Activated effector memory CD4-positive, alpha-beta T cell treated with anti-CD3 and anti-CD28 coated beads, Interleukin-2, amount 50 U/mL, for 16 hours (primary cell): ENCODE results near the gene TRAPPC11.
"Not testable (repeated sequence)": the region's sequence is repeated elsewhere in the genome, so short reads cannot be mapped to it uniquely, and the experiment has no call there.

Experiments used
- DNase-seq: peaks from one replicate; pipeline ENCODE4 v3.0.0-alpha.2; 2020

TRAPPC11 gene

DNA sequence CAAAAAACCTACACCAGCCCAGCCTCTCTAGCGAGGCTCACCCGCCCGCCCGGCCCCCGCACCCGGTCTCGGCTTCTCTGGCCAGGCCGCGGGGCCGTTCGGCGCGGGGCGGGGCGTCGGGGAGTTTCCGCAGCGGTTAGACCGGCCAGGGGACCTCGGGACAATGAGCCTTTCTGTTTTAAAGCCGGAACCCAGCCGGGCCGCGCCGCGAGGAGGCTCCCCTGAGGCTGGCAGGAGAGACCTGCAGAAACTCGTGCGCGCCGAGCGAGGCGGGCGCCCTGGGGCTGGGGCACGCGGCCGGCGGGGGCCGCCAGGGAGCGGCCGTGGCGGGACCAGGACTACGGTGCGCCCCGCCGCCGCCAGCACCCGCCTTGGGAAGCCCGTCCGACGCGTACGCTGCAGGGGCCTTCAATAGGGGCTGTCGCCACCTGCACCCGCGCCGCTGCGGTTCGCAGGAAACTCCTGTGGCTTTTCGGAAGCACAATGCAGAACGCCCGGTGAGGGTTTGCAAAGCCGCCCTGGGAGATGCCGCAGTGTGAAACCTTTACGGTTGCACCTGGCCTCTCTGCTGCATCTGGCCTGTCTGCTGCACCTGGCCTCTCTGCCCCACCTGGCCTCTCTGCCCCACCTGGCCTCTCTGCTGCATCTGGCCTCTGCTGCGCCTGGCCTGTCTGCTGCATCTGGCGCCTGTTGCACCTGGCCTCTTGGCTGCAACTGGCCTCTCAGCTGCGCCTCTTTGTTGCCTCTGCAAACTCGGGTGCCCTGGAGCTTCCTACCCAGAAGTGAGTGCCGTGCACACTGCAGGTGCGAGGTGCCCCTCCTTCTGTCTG lies 63.9 kb downstream of the TRAPPC11 start:
- DNase-seq = peak; percentile 81

DNA sequence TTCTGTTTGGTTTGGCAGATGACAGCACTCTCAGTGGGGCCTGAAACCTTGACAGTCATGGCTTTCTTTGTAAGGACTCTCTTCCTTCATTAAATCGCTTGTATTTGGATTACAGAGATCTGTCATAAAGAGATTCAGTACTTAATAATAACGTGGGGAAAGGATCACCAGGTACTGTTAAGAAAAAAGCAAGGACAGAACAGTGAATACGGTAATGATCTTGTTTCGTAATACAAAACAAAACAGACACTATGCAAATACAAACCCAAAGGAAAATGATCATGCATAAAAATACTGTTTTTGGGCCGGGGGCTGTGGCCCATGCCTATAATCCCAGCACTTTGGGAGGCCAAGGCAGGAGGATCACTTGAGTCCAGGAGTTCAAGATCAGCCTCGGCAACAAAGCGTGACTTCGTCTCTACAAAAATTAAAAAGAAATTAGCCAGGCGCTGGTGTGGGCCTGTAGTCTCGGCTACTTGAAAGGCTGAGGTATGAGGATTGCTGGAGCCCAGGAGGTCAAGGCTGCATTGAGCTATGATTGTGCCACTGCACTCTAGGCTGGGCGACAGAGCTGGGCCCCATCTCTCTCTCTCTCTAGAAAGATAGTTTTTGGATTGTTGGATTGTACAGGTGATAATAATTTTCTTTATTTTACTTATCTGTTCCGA lies 64.6 kb downstream of the TRAPPC11 start:
- no peak for DNase-seq

DNA sequence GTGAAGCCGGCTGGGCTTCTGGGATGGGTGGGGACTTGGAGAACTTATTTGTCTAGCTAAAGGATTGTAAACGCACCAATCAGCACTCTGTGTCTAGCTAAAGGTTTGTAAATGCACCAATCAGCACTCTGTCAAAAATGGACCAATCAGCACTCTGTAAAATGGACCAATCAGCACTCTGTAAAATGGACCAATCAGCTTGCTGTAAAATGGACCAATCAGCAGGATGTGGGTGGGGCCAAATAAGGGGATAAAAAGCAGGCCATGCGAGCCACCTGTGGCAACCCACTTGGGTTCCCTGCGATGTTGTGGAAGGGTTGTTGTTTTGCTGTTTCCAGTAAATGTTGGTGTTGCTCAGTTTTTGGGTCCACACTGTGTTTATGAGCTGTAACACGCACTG lies 66.5 kb downstream of the TRAPPC11 start:
- not testable (repeated sequence) for DNase-seq

DNA sequence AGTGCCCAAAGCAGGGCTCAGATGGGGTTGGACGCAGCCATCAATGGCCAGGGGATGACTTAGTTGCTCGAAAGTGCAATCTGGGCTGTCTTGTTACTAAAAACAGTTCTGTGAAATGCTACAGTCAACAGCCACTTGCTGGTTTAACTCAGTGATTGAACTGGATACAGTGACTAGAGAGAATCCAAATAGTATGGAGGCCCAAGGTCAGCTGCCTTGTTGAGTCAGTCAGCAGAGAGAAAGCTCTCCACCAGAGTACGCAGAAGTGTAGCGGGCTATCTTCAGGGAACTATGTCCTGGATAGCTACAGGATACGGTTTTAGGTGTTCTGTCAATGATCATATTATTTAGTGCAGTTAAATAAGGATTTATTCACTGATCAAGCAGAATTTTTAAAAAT lies 68.4 kb downstream of the TRAPPC11 start:
- DNase-seq = no peak

DNA sequence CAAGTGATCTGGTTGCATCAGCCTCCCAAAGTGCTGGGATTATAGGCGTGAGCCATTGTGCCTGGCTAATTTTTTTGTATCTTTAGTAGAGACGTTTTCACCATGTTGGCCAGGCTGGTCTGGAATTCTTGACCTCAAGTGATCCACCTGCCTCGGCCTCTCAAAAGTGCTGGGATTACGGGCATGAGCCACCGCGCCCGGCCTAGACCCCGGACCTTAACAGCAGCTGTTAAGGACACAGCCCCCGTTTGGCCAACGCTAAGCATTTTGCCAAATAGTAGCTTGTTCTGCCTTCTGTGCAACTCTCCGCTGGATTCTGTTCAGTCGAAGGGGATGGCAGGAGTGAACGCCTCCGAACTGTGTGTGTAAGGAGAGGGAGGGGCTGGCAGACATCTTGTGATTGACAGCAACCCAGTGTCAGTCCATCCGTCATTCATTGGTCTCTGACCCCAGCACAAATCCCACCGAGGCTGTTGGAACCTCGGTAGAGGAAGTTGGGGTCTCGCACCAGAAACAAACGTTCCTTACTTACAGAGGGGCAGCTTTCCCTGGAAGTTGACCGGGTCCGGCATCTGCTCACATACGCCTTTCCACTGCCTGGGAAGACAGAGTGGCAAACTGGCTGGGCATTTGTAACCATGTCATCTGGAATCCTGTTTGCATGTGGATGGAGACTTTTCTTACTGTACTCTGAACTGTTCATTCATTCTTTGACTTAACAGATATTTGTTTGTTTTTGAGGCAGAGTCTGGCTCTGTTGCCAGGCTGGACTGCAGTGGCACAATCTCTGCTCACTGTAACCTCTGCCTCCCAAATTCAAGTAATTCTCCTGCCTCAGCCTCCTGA lies 69.4 kb downstream of the TRAPPC11 start:
- no peak for DNase-seq

DNA sequence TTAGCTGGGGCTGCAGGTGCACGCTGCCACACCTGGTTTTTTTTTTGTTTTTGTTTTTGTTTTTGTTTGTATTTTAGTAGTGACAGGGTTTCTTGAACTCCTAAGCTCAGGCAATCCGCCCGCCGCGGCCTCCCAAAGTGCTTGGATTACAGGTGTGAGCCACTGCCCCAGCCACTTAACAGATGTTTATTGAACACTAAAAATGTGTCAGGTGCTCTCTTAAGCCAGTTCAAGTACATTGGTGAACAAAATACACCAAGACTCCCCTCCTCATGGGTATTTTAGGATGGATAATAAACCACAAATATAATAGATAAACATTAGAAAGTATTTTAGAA lies 69.9 kb downstream of the TRAPPC11 start:
- DNase-seq = no peak

DNA sequence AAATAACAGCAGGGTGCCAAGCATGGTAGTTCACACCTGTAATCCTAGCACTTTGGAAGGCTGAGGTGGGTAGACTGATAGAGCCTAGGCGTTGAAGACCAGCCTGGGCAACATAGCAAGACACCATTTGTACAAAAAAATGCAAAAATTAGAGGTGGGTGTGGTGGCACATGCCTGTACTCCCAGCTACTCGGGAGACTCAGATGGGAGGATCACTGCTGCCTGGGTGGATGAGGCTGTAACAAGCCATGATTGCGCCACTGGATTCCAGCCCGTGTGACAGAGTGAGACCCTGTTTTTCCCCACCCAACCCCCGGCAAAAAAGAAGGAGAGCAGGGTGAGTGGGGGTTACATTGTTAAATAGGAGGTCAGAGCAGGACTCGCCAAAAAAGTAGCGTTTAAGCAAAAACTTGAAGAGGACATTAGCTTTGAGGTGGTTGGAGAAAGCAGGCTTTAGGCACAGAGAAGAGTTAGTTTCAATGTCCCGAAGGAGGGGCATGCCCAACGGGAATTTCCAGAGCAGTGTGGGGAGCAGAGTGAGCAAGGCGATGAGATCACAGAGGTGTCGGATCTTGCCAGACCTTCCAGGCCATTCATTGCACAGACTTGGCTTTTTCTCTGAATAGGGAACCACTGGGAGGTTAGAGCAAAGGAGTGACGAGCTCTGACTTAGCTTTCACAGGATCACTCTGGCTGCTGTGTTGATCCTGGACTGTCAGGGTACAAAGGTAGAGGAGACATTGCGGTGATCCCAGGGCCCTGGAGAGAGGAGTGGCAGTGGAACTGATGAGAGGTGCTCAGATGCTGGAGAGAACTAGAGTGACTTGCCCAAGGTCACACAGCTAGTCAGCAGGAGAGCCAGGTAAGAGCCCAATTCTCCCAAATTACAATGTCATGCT lies 70.6 kb downstream of the TRAPPC11 start:
- no peak for DNase-seq

DNA sequence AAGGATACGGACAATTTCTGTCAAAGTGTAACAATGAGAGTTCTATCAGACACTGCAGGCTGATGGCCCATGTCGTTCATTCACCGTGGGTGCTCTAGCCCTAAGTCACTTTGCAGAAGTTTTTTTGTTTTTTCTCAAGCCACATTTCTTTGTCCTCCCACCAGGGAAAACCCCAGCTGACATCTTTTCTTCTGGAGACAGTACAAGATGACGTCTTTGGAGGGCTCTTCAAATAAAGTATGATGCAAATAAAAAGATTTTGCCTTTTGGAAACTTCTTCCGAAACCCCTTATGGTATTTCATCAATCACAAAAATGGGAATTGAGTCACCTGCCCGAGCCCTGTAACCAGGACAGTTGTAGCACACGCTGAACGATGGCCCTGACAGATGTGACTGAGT lies 73.2 kb downstream of the TRAPPC11 start:
- DNase-seq = no peak

DNA sequence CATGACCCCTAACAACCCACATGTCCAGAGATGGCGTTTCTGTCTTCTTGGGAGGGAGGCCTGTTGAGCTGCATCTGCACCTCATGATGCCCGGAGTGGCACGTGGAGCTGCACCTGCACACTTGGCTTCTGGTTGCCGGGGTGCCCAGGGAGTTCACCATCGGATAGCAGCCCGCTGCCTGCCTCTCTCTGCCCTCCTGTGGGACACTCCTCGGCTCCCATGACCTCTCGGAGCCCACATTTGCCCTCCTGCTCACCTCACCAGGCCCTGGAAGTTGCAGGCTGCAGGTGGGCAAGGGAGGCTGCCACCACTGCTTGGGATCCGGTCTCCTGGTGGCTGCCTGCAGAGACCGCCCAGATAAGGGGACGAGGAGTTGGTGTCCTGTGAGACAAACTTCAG lies 74.1 kb downstream of the TRAPPC11 start:
- DNase-seq = no peak

DNA sequence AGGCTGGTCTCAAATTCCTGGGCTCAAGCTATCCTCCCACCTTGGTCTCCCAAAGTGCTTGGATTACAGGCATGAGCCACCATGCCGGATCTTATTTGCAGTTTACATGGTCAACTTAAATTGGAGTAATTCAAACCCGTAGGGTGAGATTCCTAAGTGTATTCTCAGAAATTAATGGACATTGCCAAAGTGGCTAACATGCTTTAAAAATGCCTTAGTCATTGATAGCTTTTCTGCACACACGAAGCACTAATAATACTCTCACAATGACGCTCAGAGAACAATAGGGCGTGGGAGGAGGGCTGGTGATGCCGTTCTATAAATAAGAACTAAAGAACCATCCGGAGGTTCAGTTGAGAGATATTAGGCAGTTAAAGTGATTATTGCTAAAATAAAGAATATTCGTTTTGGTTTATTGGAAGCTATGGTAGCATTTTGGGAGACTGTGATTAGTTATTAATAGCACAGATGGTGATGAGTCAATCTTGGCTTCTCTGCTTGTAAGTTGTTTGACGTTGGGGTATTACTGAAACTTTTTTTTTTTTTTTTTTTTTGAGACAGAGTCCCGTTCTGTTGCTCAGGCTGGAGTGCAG lies 79.1 kb downstream of the TRAPPC11 start:
- DNase-seq = no peak

DNA sequence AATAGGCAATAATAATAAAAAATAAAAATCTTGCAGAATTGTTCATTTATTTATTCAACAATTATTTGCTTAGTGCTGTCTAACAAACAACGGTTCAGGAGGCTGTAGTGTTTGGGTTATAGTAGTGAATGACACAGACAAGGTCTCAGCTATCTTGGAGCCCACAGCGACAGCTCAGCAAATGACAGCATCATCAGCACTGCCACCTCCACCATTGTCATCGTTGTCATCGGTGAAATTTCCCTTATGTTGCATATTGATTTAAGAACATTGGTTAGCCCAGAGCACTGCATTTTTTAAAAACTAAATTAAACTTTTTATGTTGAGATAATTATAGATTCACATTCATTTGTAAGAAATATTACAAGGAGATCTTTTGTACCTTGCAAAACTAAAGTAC lies 79.9 kb downstream of the TRAPPC11 start:
- DNase-seq = no peak

DNA sequence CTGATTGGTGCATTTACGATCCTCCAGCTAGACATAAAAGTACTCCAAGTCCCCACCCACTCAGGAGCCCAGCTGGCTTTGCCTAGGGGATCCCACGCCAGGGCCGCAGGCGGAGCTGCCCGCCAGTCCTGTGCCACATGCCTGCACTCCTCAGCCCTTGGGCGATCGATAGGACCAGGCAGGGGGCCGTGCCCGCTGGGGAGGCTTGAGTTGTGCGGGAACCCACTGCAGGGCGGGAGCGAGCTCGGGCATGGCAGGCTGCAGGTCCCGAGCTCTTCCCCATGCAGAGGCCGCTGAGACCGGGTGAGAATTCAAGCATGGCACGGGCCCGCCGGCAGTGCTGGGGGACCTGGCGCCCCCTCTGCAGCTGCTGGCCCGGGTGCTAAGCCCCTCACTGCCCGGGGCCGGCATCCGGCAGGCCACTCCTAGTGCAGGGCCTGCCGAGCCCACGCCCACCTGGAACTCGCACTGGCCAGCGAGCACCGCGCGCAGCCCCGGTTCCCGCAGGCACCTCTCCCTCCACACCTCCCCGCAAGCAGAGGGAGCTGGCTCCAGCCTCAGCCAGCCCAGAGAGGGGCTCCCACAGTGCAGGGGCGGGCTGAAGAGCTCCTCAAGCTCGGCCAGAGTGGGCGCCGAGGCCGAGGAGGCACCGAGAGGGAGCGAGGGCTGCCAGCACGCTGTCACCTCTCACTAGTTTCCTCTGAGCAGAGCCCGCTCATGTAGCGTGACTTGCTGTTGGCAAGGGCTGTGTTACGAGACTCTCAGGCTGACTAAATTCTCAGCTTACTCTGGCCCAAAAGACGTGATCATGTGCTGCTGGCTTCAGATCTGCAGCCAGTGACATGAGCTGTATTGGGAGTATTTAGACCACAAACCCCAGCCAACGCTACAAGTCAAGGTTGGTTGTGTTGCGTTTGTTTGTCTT lies 87.5 kb downstream of the TRAPPC11 start:
- DNase-seq = no peak

DNA sequence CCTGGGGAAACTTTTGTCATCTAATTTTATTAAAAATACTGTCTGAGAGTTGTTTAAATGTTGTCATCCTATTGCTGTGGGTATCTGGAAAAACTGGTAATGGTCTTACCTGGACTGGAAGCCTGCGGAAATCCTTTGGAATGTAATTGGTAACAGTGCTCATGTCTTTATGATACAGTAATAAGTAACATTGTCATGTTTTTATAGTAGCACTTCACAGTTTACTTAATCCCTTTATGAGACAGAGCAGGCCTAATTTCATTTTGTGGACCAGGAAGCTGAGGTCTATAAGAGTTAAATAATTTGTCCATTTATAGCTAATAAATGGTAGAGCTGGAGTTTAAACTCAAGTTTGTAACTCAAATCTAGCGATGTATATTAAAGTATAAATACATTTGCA lies 88.3 kb downstream of the TRAPPC11 start:
- no peak for DNase-seq

DNA sequence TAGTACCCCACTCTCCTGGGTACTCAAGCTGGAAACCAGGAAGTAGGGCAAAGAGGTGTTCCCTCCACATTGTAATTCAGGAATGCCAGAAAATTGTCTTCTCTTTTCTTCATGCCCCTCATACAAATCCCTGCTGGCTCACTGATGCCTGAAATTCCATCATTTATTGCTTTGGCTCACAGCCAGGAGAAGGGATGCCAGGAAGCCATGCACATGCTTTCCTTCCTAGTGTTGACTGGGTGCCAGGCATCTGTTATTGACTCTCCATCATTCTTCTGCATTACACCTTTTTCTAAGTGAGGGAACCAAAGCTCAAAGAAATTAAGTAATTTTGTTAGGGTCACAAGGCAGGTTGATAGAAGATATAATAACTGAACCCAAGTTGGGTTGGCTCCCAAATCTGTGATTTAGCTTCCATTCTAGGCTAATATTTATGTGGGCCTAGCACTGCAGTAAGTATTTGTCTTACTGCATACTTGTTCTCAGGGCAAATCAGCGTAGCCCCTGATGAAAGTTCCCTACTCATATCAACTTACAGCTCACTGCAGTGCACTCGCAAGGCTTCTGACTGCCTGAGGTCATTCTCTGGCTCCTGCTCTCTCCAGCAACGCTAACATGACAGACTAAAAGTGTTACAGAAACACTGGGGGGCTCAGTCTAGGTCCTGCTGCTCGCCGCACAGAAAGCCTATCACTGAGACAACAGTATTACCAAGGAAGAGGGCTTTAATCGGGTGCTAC lies 89.0 kb downstream of the TRAPPC11 start:
- DNase-seq = no peak

DNA sequence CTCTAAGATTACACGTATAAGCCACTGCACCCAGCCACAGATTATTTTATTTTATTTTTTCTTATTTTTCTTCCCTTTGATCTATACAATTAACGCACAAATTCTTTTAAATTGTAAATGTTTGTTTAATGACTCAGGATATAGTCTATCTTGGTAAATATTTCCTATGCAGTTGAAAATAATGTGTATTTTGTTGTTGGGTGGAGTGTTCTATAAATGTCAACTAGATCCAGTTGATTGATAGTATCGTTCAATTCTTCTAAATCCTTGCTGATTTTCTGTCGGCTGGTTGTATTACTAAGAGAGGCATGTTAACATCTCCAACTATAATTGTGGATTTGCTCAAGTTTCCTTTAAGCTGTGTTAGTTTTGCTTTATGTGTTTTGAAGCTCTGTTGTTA lies 92.0 kb downstream of the TRAPPC11 start:
- DNase-seq = no peak

DNA sequence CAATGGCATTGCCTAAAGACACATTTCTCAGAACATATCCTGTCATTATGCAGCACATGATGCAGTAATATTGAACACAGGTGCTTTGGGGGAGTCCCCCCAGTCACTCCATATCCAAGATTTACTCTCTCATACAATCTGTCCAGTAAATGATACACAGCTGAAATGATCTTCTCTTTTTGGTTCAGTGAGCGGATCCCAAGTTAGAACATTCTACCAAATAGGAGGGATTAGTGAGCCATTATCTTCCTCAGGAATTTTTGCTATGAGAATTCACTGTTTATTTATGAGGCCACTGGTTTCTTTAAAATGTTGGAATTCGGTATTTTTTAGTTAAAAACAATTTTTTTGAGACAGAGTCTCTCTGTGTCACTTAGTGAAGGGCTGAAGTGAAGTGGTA lies 96.5 kb downstream of the TRAPPC11 start:
- no peak for DNase-seq

DNA sequence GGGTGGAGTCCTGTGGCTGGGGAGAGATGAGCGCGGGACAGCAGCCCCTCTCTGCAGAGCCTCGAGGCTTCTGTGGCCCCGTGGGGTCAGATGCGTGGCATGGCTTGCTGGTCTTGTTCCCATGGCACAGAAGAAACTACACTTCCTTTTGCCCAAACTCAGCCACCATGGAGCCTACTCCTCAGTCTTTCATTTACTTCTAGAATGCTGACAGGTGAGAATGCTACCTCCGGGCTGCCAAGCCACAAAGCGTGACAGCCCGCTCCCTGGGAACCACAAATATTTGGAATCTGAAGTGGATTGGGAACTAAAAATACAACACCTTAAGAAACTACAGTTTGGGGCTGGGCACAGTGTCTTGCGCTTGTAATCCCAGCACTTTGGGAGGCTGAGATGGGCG lies 98.0 kb downstream of the TRAPPC11 start:
- DNase-seq = no peak

DNA sequence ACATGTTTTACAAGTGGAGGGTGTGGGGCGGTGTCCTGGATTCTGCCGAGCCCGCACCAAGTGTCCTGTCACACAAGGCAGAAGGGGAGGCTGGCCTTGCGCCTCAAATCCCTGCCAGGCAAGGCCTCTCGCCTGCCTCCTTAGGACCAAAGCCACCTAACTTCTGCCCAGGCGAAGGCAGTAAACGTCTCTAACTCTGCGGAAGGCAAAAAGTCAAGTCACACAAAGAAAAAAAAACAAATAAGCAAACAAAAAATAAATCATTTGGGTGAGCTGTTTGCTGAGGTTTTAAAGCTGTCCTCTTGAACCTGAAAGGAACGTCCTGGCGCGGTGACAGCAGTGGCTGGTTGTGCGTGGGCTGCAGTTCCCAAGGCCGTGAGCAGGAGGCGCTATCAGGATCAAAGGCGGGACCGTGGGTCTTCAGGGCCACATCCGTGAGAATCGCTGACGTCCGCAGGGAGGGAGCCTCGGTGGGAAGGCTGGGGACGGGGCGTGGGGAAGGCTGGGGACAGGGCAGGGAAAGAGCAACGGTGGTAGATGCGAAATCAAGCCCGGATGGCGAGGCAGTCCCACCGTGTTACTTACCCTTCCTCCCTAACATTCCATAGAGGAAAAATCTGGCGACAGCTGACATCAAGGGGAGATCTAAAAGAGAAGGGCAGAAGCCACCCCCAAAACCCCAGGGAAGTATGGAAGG lies 99.1 kb downstream of the TRAPPC11 start:
- no peak for DNase-seq

DNA sequence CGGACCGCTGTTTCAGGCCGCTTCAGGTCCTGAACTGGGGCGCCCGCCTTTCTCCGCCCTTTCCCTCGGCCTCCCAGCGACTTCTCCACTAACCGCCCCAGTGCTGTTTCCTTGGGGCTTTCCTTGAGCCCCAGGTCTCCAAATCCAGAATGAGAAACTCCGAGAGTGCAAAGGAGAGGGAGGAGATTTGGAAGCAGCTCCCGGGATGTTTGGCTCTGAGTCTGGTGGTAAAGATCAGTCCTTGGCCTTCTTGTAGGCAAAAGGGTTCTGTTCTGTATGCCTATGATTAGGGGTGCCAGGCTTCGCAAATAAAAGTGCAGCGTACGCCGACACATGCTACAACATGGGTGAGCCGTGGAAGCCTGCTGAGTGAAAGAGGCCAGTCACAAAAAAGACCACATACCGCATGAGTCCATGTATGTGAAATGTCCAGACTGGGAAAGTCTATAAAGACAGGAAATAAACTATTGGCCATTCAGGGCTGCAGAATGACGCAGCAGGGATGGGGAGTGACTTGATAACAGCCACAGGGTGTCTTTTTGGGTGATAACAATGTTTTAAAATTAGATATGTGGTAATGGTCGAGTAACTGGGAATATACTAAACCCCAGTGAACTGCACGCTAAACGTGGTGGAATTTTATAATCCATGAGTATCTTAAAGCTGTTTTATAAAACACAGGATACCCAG lies 99.8 kb downstream of the TRAPPC11 start:
- DNase-seq = no peak
